ENCODE measurements around the gene ADIRF.

Gene ADIRF

GRCh38 chr10:86954681-86955500 is 13.4 kb upstream of the ADIRF start:
- TF ChIP-seq, protein P1, sequence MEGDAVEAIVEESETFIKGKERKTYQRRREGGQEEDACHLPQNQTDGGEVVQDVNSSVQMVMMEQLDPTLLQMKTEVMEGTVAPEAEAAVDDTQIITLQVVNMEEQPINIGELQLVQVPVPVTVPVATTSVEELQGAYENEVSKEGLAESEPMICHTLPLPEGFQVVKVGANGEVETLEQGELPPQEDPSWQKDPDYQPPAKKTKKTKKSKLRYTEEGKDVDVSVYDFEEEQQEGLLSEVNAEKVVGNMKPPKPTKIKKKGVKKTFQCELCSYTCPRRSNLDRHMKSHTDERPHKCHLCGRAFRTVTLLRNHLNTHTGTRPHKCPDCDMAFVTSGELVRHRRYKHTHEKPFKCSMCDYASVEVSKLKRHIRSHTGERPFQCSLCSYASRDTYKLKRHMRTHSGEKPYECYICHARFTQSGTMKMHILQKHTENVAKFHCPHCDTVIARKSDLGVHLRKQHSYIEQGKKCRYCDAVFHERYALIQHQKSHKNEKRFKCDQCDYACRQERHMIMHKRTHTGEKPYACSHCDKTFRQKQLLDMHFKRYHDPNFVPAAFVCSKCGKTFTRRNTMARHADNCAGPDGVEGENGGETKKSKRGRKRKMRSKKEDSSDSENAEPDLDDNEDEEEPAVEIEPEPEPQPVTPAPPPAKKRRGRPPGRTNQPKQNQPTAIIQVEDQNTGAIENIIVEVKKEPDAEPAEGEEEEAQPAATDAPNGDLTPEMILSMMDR (IDR thresholded peaks at IDR 0.05; ENCODE audit: low read depth, low read length, missing control alignments), result no peak
- DNase-seq (ENCODE audit: low read depth), result no peak
- H3K4me3 ChIP-seq (ENCODE audit: low read depth, low read length), result no peak overlapping the region

GRCh38 chr10:86955501-86956194 is 12.6 kb upstream of the ADIRF start:
- TF ChIP-seq, protein P1 (IDR thresholded peaks at IDR 0.05; ENCODE audit: low read depth, low read length, missing control alignments), result no peak
- no peak for DNase-seq (ENCODE audit: low read depth)
- no peak overlapping the region for H3K4me3 ChIP-seq (ENCODE audit: low read depth, low read length)

DNA sequence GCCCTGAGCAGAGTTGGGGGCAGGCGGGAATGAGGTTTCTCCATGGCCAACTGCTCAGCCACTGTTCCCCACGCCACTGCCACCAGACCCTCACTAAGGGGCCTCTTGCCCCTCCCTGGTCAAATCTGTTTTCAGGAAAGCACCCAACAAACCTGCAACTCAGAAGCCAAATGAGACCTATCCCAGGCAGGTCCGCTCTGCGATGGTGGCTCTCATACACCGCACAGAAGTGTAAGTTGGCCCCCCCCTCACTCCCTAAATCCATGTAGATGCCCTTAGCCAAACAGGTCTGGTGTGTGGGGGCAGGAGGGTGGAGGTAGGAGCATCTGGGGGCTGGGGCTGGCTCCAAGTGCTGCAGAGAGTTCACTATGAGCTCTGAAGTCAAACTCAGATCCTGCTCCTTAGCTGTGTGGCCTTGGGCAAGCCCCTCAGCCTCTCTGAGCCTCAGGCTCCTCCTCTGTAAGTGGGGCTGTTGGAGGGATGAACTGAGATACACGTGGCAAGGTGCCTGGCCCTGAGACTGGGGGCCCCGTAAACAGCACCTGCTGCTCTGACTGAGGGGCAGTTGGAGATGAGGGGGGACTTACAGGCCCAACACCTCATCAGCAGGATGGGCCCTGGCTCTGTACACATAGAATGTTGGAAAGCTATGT is 12.0 kb upstream of the ADIRF start:
- TF ChIP-seq, protein P1 (IDR thresholded peaks at IDR 0.05; ENCODE audit: low read depth, low read length, missing control alignments), result no peak

GRCh38 chr10:86956848-86957448 is 11.3 kb upstream of the ADIRF start:
- DNase-seq (ENCODE audit: low read depth), result no peak
- TF ChIP-seq, protein P1 (IDR thresholded peaks at IDR 0.05; ENCODE audit: low read depth, low read length, missing control alignments), result no peak
- H3K4me3 ChIP-seq (ENCODE audit: low read depth, low read length), result no peak overlapping the region

More for the DNA sequence above, 12.0 kb upstream of the ADIRF start:
- H3K4me3 ChIP-seq (ENCODE audit: low read depth, low read length), result no peak overlapping the region
- DNase-seq (ENCODE audit: low read depth), result no peak

- H3K4me3 ChIP-seq (ENCODE audit: low read depth, low read length), result no peak within 1 kb of the TSS
Observed at GRCh38 chr10:86957471-86958115, 10.7 kb upstream of the ADIRF start, which contains the start of gene MMRN2. Gene MMRN2 (minus strand): TSS chr10:86957615. CDS start chr10:86957541, 74 bp downstream.

More at GRCh38 chr10:86957471-86958115, 10.7 kb upstream of the ADIRF start, which contains the start of gene MMRN2:
- TF ChIP-seq, protein P1 (IDR thresholded peaks at IDR 0.05; ENCODE audit: low read depth, low read length, missing control alignments), result no peak
- DNase-seq (ENCODE audit: low read depth), result no peak
